Measurements from ENCODE around the gene WWTR1.

Gene WWTR1

GRCh38 chr3:149621218-149622005 lies 36.4 kb downstream of the WWTR1 start:
- TF ChIP-seq ZNF274 (IDR thresholded peaks at IDR 0.05; ENCODE audit: low read depth, low read length) = no peak
- peak overlapping the region; percentile 15; the same call in 1 of the 2 replicates for H3K4me3 ChIP-seq (ENCODE audit: low read length)

DNA sequence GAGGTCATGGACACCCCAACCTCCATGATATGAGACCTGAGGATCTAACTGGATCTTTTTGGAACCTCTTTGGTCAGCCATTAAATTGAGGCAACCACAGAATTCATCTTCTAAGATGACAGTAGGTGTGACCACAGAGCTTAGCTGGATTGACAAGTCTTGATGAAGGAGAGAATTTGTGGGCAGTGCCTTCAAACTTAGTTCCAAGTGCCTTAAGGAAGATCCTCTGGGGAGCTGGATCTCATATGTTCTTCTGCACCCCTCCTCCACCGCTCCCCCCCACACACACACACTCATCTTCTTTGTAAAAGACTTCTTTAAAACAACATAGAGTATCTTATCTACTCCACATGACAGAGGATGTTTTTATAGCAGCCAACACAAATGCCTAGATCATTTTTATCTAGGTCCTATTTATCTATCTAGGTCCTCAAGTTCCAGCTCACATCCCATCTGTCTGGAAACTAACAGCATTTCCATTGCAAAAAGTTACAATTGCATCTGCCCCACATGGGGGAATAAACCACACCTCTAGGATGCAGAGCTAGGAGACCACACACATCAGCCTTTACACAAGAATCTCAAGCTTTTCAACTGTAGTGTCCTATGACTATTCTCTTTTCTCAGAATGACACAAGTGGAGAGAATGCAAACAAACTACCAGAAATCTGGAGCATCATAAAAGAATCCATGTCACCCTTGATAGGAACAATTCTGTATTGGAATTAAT lies 37.4 kb downstream of the WWTR1 start:
- no peak for TF ChIP-seq ZNF274 (IDR thresholded peaks at IDR 0.05; ENCODE audit: low read depth, low read length)
- no peak overlapping the region for H3K4me3 ChIP-seq (ENCODE audit: low read length)

DNA sequence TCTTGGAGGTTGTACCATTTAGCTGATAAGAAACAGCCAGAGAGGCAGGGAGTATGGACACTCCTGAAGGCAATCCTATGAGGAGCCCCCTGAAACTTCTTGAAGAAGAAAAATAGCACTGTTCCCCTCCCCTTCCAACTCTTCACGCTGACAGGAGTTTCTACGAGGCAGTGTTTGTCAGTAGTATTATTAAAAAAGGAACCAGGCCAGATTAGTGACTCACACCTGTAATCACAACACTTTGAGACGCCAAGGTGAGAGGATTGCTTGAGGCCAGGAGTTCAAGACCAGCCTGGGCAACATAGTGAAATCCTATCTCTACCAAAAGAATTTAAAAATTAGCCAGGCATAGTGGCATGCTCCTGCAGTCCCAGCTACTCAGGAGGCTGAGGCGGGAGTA lies 38.7 kb downstream of the WWTR1 start:
- no peak overlapping the region for H3K4me3 ChIP-seq (ENCODE audit: low read length)
- TF ChIP-seq ZNF274 (IDR thresholded peaks at IDR 0.05; ENCODE audit: low read depth, low read length) = no peak

- no peak overlapping the region for H3K4me3 ChIP-seq (ENCODE audit: low read length)
- TF ChIP-seq ZNF274 (IDR thresholded peaks at IDR 0.05; ENCODE audit: low read depth, low read length) = no peak
These were observed 39.4 kb downstream of the WWTR1 start for GRCh38 chr3:149618151-149619123.

DNA sequence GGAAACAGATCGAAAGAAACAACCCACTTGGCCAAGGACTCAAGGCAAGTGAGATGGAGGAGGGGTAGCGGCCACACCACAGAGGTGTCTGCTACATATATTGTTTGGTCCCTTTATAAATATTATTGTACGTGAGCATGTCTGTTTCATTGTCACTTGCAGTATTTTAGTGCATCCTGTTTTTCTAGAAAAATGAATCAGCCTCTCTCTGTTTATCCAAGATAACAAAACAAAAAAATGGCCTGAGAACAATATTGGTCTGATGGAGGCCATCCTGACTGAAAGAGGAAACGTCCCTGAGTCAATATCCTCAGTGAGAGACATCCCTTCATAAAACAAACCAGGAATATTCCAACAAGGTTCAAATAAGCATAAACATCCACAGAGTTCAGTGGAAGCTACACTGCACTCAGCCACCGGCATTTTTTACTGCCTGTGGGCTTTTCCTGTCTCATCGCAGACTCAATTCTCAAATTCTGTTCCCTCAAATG lies 42.0 kb downstream of the WWTR1 start:
- H3K4me3 ChIP-seq (ENCODE audit: low read length) = no peak overlapping the region
- TF ChIP-seq ZNF274 (IDR thresholded peaks at IDR 0.05; ENCODE audit: low read depth, low read length) = no peak

DNA sequence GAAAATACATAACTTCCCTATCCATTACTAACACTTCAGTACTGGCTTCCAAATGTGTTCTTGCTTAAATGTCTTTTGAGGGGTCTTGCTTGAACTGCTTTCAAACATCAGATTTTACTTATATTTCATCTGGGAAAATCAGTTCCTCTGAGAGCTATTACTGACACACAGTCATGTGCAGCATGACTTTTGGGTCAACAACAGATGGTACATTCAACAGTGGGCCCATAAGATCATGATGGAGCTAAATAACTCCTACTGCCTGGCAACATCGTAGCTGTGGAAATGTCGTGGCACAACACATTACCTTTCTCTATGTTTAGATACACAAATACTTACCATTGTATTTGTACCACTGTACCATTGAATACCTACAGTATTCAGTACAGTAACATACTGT lies 43.8 kb downstream of the WWTR1 start:
- H3K4me3 ChIP-seq (ENCODE audit: low read length) = no peak overlapping the region
- no peak for TF ChIP-seq ZNF274 (IDR thresholded peaks at IDR 0.05; ENCODE audit: low read depth, low read length)

DNA sequence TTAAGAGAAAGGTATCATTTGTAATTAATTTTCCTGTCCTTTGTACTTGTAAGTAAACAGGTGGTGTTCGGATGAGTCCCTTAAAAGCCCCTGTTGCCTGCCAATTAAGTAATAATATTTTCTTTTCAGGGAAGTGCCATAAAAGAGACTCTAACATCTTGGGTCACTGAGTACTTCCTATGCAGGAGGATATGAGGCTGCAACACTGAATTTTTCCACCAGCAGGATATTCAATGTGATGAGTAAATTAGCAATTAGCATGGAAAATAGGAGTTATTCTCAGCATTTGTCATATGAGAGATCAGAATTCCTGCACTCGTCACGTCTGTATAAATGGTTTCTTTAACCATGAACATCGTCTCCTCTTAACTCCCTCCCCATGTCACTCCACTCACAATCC lies 45.4 kb downstream of the WWTR1 start:
- no peak for TF ChIP-seq ZNF274 (IDR thresholded peaks at IDR 0.05; ENCODE audit: low read depth, low read length)
- no peak overlapping the region for H3K4me3 ChIP-seq (ENCODE audit: low read length)

DNA sequence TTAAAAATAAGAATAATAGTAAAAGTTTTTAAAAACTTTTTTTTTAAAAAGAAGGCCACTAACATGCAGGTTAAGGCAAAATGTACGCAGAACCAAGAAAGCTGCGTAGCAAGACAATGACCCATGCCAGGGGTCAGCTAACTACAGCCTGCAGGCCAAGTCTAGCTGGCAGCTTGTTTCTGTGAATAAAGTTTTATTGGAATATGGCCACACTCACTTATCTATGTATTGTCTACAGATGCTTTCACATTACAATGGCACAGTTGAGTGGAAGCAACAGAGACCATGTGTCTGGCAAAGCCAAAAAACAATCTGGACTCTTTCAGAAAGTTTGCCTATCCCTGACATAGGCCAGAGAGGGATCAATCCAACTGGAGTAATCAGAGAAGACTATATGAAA lies 46.7 kb downstream of the WWTR1 start:
- no peak for TF ChIP-seq ZNF274 (IDR thresholded peaks at IDR 0.05; ENCODE audit: low read depth, low read length)
- no peak overlapping the region for H3K4me3 ChIP-seq (ENCODE audit: low read length)

DNA sequence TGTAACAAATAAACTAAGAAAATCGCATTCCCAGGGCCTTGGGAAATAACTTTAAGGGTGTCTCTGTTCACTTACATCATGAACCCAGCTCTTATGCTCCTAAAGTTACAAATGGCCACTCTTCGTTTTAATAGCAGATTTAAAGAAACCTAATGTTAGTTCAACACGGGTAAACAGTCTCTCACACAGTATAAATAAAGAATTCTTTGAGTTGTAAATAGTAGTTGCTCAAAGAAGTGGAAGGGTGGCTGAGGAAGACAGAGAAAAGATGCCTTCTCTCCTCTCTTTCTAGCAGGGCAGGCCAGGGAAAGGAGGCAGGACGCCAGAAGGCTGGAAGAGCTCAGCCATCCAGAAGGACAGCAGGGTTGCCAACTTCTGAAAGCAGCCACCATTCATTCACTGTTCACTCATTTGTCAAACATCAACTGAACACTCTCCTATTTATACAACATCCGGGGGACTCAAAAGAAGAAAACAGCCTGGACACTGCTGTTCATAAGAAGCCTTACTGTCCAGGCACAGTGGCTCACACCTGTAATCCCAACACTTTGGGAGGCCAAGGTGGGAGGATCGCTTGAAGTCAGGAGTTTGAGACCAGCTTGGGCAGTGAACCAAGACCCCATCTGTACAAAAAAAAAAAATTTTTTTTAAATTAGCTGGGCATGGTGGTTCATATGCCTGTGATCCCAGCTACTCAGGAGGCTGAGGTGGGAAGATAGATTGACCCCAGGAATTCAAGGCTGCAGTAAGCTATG lies 47.3 kb downstream of the WWTR1 start:
- no peak overlapping the region for H3K4me3 ChIP-seq (ENCODE audit: low read length)
- TF ChIP-seq ZNF274 (IDR thresholded peaks at IDR 0.05; ENCODE audit: low read depth, low read length) = no peak

- TF ChIP-seq ZNF274 (IDR thresholded peaks at IDR 0.05; ENCODE audit: low read depth, low read length) = no peak
- no peak overlapping the region for H3K4me3 ChIP-seq (ENCODE audit: low read length)
These were observed 48.2 kb downstream of the WWTR1 start for GRCh38 chr3:149609595-149609994.

- TF ChIP-seq ZNF274 (IDR thresholded peaks at IDR 0.05; ENCODE audit: low read depth, low read length) = no peak
- no peak overlapping the region for H3K4me3 ChIP-seq (ENCODE audit: low read length)
These were observed 48.8 kb downstream of the WWTR1 start for GRCh38 chr3:149608987-149609386.

DNA sequence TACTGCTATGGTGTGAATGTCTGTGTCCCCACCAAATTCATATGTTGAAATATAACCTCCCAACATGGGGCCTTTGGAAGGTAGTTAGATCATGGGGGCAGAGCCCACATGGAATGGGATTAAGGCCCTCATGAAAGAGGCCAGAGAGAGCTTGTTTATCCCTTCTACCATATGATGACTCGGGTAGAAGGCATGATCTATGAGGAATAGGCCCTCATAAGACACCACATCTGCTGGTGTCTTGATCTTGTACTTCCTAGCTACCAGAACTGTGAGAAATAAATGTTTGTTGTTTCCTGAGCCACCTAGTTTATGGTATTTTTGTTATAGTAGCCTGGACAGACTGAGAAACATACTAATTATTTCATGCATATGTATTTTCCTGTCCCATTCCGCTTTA lies 51.9 kb downstream of the WWTR1 start:
- TF ChIP-seq ZNF274 (IDR thresholded peaks at IDR 0.05; ENCODE audit: low read depth, low read length) = no peak
- H3K4me3 ChIP-seq (ENCODE audit: low read length) = no peak overlapping the region

GRCh38 chr3:149604125-149604875 lies 53.5 kb downstream of the WWTR1 start:
- no peak for TF ChIP-seq ZNF274 (IDR thresholded peaks at IDR 0.05; ENCODE audit: low read depth, low read length)
- H3K4me3 ChIP-seq (ENCODE audit: low read length) = no peak overlapping the region

Data from GM08714 (cell line).